Prostate gland (tissue), 2 donors: ENCODE results near the gene MYL1.

Source experiments
- POLR2AphosphoS5 ChIP-seq: sonication (generic); formaldehyde crosslinking; IDR thresholded peaks from one replicate; pipeline ENCODE4 v1.6.1; 2017; ENCODE audit warnings: antibody characterized with exemption
- TF ChIP-seq, protein P1 (sequence below), 4 experiments: fragments of 200-600 bp in 2 of 4; fragments of 450-650 bp in 2 of 4; sonication (generic) in 2 of 4; IDR thresholded peaks; 1 replicate in 3 of 4; 2 replicates in 1 of 4; pipeline ENCODE4 v1.5.1; 2016 to 2019; ENCODE audit warnings: antibody characterized with exemption in 4 of 4, mild to moderate bottlenecking in 2 of 4, moderate library complexity in 2 of 4

DNA sequence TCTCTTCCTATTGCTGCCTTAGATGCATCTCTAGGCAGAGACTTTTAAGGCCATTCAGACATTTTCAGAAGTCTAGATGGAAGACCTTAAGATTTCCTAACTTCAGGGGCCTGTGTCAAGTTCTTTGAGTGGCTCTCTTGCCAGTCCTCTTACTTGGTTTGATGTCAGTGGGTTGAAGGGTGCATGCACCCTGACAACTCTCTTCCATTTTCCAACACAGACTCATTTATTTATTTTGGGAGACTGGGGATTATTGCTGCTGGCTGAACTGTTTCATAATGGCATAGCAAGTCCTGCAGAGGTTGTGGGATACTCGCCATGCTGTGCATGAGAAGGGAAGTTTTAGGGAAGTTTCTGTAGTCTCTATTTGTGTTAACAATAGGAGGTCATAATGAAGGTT is 50.7 kb downstream of the MYL1 start:
- TF ChIP-seq, protein P1, sequence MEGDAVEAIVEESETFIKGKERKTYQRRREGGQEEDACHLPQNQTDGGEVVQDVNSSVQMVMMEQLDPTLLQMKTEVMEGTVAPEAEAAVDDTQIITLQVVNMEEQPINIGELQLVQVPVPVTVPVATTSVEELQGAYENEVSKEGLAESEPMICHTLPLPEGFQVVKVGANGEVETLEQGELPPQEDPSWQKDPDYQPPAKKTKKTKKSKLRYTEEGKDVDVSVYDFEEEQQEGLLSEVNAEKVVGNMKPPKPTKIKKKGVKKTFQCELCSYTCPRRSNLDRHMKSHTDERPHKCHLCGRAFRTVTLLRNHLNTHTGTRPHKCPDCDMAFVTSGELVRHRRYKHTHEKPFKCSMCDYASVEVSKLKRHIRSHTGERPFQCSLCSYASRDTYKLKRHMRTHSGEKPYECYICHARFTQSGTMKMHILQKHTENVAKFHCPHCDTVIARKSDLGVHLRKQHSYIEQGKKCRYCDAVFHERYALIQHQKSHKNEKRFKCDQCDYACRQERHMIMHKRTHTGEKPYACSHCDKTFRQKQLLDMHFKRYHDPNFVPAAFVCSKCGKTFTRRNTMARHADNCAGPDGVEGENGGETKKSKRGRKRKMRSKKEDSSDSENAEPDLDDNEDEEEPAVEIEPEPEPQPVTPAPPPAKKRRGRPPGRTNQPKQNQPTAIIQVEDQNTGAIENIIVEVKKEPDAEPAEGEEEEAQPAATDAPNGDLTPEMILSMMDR (IDR thresholded peaks at IDR 0.05), result no peak
- no peak for TF ChIP-seq POLR2AphosphoS5
